Fibroblast of peridontal ligament (primary cell): ENCODE measurements around the gene MORN5.

Experiments used
- DNase-seq: peaks from one replicate; pipeline ENCODE4 v3.0.0-alpha.2; 2010; ENCODE audit errors: extremely low read depth

MORN5 gene

DNA sequence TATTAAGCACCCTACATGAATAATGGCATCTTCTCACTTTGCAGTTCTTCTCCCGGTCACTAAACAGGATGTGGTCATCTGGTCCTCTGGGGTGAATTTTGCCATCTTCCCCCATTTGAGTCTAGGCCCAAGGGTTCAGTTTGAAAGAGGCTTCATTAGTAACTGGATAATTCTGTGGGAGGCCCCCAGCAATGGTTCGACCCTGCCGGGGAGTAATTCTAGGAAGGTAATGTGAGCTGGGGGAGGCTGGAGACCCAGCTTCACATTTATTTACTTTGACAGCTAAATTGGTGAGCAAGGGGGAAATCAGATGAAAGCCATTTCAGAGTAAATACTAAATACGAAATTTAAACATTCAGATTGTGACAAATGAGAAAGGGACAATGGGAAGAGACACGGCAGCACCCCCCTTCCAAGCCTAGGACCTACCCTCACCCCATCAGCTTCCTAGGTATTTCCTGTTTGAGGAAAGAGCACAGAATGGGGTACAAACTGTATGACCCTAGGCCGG lies 73.1 kb downstream of the MORN5 start:
- DNase-seq: no peak

DNA sequence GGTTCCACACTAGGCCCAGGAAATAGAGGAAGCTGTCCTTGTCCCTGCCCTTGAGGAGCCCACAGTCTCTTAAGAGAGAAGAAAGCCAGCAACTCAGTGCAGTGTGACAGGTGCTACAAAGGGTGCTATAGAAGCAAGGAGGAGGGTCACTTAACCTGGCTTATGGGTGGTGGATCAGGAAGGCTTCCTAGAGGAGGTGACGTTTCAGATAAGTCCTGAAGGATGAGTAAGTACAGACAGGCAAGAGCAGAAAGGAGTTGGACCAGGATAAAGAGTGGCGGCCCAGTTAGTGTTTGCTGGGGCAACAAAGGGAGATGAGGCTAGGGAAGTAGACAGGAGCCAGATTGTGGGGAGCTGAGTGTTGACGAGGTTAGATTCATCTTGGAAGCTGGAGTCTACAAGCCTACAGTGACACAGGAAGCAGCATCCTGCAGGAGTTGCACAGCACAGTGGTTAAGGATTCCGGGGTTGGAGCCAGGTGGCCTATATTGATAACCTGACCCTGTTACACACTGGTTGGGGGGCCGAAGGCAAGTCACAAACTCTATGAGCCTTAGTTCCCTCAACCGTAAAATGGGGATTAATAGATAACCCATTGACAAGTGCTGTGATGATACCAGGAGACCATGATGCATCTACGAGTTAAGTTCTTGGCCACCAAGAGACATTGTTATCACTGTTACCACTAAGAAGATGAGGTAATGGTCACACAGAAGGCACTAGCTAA lies 74.5 kb downstream of the MORN5 start:
- DNase-seq: no peak

DNA sequence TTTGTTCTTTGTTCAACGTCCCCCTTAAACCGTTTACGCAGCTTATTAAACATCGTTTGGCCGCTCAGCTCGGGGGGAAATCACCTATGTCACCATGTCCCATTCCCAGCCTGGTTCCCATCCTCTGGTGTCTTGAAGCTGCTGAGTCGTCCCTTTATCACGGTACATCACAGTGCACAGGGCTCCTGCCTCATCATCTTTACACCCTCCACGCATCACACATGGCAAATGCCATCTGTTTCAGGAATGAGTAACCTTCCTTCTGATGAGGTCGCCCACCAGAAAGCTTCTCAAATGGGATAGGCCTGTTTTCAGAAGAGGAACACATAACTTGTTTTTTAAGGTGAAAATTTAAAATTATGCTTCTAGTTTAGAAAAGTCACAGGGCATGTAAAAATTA lies 77.0 kb downstream of the MORN5 start:
- no peak for DNase-seq

DNA sequence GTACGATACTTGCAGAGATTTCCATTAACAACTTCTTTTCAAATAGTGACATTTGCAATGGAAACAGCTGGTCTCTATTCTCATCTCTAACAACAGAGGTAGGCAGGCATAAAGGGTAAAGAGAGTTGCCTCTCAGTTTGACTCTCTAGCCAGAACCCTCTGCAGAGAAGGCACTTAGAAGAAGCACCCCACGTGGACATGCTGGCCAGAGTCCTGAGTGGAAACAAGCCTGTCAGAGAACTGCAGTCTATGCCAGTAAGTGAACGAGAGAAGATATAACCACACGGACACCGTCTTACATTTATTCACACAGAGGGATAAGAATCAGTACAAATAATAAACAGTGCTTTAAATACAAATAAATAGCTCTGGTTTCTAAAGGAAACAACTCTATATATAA lies 80.0 kb downstream of the MORN5 start:
- DNase-seq: no peak

DNA sequence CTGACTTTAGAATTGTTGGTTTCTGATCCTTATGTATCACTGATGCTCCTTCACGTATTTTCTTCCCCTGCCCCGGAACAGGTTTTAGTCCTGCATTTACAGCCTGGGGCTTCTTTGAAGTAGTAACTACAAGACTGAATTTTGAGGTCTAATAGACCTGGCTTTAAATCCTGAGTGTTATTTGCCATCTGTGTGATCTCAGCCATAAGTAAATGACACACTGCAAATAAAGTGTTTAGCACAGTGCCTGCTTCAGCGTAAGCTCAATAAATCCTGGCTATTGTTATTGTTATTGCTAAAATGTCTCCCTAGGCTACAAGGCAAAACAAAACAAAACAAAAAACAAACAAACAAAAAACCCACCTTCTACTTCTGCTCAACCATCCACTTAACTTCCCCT lies 84.6 kb downstream of the MORN5 start:
- no peak for DNase-seq

DNA sequence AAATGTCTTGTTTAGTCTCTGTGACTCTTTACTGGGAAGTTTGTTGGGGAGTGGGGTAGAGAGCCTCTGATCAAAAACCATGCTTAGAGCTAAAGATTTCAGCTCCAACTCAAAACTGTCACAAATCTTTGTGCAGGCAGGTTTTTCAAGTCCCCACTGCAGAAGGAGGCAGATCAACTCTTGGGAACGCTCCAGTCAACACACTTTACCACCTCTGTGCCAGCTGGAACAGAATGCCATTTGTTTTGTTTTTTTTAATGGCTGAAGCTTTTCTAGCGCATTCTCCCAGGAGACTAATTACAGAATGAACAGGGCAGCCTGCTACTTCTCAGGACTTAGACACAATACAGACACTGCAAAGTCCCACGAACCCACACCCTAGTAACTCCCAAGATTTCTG lies 87.0 kb downstream of the MORN5 start:
- DNase-seq: no peak

DNA sequence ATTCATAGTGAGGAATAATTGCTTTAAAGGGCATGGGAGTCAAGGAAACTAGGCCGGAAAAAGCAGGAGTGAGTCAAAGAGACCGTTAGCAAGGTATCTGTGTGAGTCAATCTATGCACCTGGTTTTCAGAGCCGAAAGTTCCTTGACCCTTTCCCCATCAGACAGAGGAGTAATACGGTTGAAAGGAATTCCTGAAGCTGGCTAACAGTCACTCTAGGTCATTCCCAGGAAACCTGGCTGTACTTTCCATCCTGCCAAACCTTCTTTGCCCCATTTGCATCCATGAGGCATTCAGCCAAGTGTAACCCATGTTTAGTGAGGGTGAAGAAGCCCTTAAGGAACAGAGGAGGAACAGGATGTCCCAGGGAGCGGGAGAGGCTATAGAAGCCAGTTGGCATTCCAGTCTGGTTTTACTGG lies 88.7 kb downstream of the MORN5 start:
- DNase-seq: no peak
